Activated CD4-positive, CD25-positive, alpha-beta regulatory T cell treated with anti-CD3 and anti-CD28 coated beads, Interleukin-2, amount 50 U/mL, for 72 hours (primary cell): ENCODE measurements around the gene ARHGAP26.

Experiments
- DNase-seq: peaks from one replicate; pipeline ENCODE4 v3.0.0; 2021

Gene ARHGAP26

DNA sequence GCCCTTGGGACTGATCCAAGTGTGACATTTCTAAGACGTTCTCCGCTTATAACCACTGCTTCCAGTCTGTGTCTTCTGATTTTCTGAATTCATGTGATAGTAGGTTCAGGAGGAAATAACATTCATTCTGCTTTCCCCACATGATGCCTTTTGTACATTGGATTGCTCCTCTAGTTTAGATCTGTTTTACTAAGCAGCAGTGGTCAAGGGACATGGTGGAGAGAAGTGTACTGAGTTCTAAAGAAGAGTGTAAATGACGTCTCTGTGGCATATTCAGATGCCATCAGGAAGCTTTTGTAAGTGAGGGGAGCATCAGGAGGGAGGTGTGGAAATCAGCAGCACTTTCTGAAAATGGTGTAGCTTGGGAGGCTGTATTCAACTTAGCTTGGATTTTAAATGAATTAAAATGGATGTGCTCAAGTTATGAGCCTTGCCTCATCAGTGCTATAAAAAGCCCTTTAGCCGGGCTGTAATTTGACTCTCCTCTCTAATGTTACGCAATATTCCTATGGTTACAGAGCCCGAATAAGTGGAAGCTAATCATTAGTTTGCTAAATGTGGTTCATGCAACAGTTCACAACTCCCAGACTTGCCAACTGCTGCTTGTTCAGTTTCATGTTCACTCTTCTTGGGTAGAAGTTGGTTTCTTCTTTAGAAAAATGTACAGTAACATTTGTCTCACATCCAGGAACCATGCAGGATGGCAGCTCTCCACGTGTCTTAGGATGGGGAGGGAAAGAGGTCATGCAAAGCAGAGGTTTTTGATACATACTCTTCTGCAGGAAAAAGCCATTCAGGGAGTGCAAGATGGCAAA is 281.3 kb downstream of the ARHGAP26 start:
- DNase-seq: no peak

DNA sequence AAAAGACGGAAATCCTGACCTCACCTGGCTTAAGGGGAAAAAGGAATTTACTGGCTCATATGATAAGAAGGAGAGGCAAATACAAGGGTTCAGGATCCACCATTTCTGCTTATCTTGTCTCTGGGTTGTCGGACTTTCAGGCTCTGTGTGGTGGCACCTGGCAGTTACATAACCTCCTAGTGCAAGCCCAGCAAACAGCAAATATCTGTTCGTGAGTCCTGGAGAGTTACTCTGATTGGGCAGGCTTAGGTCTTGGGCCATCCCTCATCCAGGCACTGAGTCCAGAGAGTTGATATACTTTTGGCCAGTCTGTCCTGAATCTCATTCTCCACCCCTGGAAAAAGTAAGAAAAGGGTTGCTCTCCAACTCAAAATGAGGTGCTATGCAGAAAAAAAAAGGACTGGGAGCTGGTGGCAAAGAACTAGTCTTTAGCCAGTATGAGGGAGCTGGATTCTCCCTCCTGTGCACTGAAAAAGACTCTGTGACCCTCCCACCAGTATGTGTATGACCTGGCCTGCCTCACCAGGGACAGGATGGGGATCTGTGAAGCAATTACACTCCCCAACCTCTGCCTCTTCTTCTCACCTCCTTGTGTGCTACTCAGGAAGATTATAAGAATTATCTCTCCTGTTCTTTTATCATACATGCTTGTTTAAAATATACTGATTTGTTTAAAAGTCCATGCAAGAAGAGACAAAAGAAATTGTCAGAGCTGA is 282.9 kb downstream of the ARHGAP26 start:
- no peak for DNase-seq

DNA sequence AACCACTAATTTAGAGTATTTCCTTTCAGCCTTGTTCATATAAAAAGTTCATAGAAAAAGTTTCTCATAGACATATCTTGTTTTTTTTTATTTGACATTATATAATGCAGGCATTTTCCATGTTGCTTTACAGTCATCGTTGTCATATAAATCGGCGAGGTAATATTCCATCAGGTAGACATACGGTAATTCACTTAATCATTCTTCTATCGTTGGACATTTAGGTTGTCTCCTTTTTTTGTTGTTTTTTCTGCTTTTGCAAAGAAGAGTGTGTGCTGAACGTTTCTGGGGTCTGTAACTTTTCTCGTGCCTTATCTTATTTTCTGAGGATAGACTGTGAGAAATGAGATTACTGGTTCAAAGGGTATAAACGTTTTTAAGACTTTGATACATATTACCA is 283.6 kb downstream of the ARHGAP26 start:
- no peak for DNase-seq

- no peak for DNase-seq
These were observed 284.3 kb downstream of the ARHGAP26 start for GRCh38 chr5:143054480-143054941.

- no peak for DNase-seq
These were observed 285.6 kb downstream of the ARHGAP26 start for GRCh38 chr5:143055596-143056338.

DNA sequence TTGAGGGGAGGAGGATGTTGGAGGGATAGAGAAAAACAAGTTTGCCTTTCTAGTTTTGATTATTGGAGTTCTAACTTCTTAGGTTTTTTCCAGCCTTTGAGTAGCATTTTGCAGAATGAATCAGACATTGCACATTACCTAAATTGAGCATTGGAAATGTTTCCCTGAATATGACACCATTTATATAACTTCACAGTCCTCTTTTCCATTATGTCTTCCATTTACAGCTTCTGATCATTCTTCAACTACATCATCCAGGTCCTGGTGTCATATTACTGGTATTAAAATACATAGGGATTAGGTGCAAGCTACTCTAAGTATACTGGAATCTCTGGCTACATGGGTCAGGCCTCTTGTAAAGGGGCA is 286.1 kb downstream of the ARHGAP26 start:
- DNase-seq: no peak

DNA sequence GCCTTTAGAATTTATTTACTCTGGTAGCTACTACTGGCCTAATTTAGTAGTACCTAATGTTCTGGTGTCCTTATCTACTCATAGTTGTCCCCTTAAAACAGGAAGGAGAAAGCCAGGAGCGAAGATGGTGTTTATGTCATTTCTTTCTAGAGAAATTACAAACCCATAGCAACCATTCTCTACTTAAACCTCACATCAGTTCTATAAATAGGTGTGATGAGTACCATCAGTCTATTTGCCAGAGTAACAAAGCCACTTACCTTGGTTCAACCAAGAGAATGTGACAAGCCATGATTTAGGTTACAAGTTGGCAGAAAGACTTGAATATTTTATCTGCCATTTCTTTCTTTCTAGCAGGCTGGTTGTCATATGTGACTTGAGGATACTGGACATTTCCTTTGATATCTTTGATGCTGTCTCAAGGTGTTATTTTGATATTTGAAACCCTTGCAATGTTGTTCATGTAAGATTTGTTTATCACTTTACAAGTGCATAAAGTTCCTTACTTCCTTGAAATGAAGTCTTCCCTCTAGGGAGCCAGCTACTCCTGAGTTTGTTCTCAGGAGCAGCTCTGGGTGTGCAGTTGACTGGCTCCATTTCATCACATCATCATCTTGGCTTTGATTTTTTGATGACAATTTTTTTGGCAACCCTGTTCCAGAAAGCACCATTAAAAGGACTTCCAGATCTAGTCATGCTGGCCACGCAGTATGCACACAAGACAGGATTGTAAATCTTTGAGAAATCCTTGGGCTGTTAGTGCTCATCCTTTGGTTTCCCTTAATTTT is 286.8 kb downstream of the ARHGAP26 start:
- DNase-seq: no peak

DNA sequence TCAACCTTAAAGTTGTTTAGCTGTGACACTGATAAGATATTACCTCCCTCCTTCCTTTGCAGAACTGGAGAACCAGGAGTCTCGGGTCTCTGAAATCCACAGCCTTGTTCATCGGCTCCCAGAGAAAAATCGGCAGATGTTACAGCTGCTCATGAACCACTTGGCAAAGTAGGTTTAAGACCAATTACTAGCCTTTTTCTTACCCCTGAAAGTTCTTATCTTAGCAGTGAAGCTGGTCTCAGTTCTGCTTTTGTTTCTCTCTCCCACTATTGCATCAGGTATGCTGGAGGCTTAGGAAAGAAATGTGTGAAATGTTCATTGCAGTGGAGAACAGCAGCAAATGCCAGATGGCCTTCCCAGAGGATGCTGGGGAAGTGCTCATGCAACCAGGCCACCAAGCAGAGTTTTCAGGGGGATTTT is 287.4 kb downstream of the ARHGAP26 start:
- no peak for DNase-seq

GRCh38 chr5:143059355-143059754 is 289.2 kb downstream of the ARHGAP26 start:
- DNase-seq: no peak

- no peak for DNase-seq
These were observed 290.0 kb downstream of the ARHGAP26 start for GRCh38 chr5:143059976-143060765.

DNA sequence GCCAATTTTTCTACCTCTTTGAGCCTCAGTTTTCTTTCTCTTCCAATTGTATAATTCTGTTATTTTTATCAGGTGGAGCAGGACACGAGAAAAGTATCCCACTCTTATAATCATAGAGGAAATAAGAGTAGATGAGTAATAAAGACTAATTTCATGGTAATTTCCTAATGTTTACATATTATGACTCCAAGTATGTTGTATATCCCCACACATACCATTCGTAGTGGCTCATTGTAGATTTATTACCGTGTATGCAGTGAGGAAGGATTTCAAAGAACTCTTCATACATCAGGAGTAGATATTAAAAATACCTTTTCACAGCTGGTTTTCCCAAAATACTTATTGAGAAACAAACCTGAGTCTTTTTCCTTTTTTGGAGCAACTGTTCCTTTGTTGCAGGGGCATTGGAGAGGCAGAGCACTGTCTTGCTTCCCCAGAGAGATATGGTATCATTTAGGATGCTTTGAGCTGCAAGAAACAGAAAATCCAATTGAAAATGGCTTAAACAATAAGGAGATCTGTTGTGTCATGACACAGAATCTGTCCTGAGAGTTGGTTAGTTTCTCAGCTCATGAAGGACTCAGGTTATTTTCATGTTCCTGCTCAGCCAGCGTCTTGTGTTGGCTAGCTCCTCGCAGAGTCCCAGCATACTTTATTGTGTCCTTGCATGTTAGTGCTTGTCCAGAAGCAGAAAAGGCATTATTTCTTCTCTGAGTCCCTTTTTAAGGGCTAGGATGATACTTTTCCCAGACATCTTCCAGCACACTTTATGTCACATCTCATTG is 291.2 kb downstream of the ARHGAP26 start:
- no peak for DNase-seq

GRCh38 chr5:143062379-143062778 is 292.2 kb downstream of the ARHGAP26 start:
- DNase-seq: no peak

- no peak for DNase-seq
These were observed 293.2 kb downstream of the ARHGAP26 start for GRCh38 chr5:143063175-143063970.

- DNase-seq: no peak
These were observed 294.1 kb downstream of the ARHGAP26 start for GRCh38 chr5:143064218-143064641.

DNA sequence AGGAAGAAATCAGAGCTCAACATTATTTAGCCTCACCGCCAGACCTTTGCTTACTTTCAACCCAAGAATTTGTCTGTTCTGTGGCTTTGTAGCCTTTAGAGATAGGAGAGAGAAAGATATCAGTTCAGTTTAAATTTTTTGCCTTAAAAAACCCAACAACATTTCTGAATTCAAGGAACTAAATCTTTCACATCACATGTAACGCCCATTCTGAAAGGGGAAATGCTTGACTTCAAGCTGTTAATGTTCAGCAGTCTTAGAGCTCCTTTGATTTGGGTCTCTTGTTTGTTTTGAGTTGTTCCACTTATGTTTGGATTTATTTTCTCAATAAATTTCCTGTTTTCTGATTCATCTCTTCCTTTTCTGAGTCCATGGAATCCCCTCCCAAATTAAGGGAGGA is 294.5 kb downstream of the ARHGAP26 start:
- DNase-seq: no peak

DNA sequence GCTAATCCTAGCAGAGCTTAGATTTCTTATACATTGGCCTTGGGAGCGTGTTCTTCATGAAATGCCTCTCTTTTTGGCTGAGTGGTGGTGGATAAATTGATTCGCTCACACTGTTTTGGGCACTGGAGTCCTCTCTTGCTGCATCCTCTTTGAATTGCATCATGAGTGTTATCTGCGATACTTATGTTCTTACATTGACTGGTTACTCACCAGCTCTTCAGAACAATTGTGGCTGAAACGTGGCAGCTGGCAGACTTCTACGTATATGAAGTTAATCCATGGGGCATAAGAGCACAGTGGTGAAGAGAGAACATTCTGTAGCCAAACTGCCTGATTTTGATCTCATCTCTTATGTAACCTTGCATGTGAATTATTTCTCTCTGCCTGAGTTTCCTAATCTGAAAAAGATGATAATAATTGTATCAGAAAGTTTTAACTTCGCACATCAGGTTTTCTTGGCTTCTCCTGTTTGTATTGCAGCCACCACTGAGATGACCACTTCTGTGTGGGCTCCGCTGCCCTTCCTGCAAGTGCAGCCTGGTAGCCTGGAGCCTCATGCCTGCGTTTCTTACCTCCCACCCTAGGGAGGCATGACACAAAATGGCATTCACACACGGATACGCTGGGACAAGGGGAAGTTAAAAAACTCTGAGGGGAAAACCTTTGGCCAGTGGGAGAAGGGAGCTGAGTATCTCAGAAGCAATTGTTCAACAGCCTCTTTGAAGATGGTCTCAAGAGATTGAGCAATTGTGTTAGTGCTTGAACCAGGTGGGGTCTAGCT is 295.2 kb downstream of the ARHGAP26 start:
- no peak for DNase-seq

- no peak for DNase-seq
These were observed 295.9 kb downstream of the ARHGAP26 start for GRCh38 chr5:143065996-143066522.

GRCh38 chr5:143066556-143067281 is 296.5 kb downstream of the ARHGAP26 start:
- no peak for DNase-seq
